GM23338 (cell line): ENCODE measurements around the gene HDAC11. TPM values are rescaled to one million over a fixed set of nuclear protein-coding genes. Genes with fewer than 3 reads are reported as not detected.

Experiments used
- ATAC-seq: fragments of 200-7000 bp; cut with Tn5 transposase; 3 replicates; pipeline ENCODE4 v1.9.1; 2020
- DNase-seq: peaks from one replicate; pipeline ENCODE4 v3.0.0-alpha.2; 2015; ENCODE audit warnings: low spot score
- H2AFZ ChIP-seq: fragments of 200-600 bp; sonication (generic); 2 replicates; pipeline ENCODE4 v1.8.0; 2016; ENCODE audit warnings: antibody characterized with exemption, mild to moderate bottlenecking, moderate library complexity
- H3F3A ChIP-seq: fragments of 200-600 bp; sonication (generic); replicated peaks from 2 replicates; pipeline ENCODE4 v1.8.0; 2017; ENCODE audit warnings: antibody characterized with exemption, mixed run types, low read depth
- H3K27ac ChIP-seq: fragments of 200-600 bp; sonication (generic); 2 replicates; pipeline ENCODE4 v1.6.1; 2016; ENCODE audit warnings: low read depth
- H3K27me3 ChIP-seq: fragments of 200-600 bp; sonication (generic); 2 replicates; pipeline ENCODE4 v1.8.0; 2016; ENCODE audit warnings: mild to moderate bottlenecking, mixed run types, moderate library complexity; ENCODE audit not compliant: insufficient read depth
- H3K36me3 ChIP-seq: fragments of 200-600 bp; sonication (generic); 2 replicates; pipeline ENCODE4 v1.8.0; 2016; ENCODE audit warnings: mild to moderate bottlenecking; ENCODE audit not compliant: insufficient read depth
- H3K4me1 ChIP-seq: fragments of 200-600 bp; sonication (generic); 2 replicates; pipeline ENCODE4 v1.8.0; 2016; ENCODE audit warnings: mild to moderate bottlenecking, moderate library complexity; ENCODE audit not compliant: insufficient read depth
- H3K4me2 ChIP-seq: fragments of 200-600 bp; sonication (generic); 2 replicates; pipeline ENCODE4 v1.7.1; 2017; ENCODE audit warnings: mixed run types
- H3K4me3 ChIP-seq: fragments of 200-600 bp; sonication (generic); 2 replicates; pipeline ENCODE4 v1.6.1; 2016; ENCODE audit warnings: mixed run types
- H3K79me2 ChIP-seq: fragments of 200-600 bp; sonication (generic); replicated peaks from 2 replicates; pipeline ENCODE4 v1.8.0; 2017; ENCODE audit warnings: mild to moderate bottlenecking; ENCODE audit not compliant: insufficient read depth
- H3K9me2 ChIP-seq: fragments of 200-600 bp; sonication (generic); 2 replicates; pipeline ENCODE4 v1.8.0; 2017; ENCODE audit not compliant: insufficient read depth
- H4K20me1 ChIP-seq: fragments of 200-600 bp; sonication (generic); replicated peaks from 2 replicates; pipeline ENCODE4 v1.8.0; 2017; ENCODE audit warnings: mild to moderate bottlenecking; ENCODE audit not compliant: insufficient read depth
- H3K27ac Mint-ChIP-seq: 2 replicates; pipeline ENCODE4 v1.8.0; 2020; ENCODE audit warnings: inconsistent platforms, mild to moderate bottlenecking, moderate library complexity, mixed read lengths
- H3K27me3 Mint-ChIP-seq: 3 replicates; pipeline ENCODE4 v1.8.0; 2022; ENCODE audit warnings: low read depth, mild to moderate bottlenecking, moderate library complexity, mixed read lengths, inconsistent platforms; ENCODE audit not compliant: insufficient read depth, poor library complexity
- H3K36me3 Mint-ChIP-seq: 3 replicates; pipeline ENCODE4 v1.8.0; 2021; ENCODE audit warnings: low read depth, mild to moderate bottlenecking, inconsistent platforms, moderate library complexity, mixed read lengths
- H3K4me1 Mint-ChIP-seq: 3 replicates; pipeline ENCODE4 v1.8.0; 2020; ENCODE audit warnings: mild to moderate bottlenecking, inconsistent platforms, mixed read lengths
- H3K4me3 Mint-ChIP-seq: 3 replicates; pipeline ENCODE4 v1.8.0; 2021; ENCODE audit warnings: moderate library complexity, mild to moderate bottlenecking, inconsistent platforms, mixed read lengths
- H3K9me3 Mint-ChIP-seq: 3 replicates; pipeline ENCODE4 v1.8.0; 2020; ENCODE audit warnings: moderate library complexity, mild to moderate bottlenecking, inconsistent platforms, mixed read lengths
- CREB1 ChIP-seq: fragments of 250-450 bp; sonication (Bioruptor Pico); IDR thresholded peaks from 2 replicates; pipeline ENCODE4 v1.5.0; 2020; ENCODE audit warnings: low read depth, mild to moderate bottlenecking, moderate library complexity
- CTCF ChIP-seq, 2 experiments: fragments of 200-600 bp in 1 of 2; sonication (generic) in 1 of 2; conservative IDR thresholded peaks; 2 replicates each; pipeline versions ENCODE4 v1.5.1 to v1.6.1; 2016 to 2017; ENCODE audit warnings: antibody characterized with exemption in 2 of 2, low read depth in 2 of 2, mild to moderate bottlenecking in 2 of 2, moderate library complexity in 1 of 2
- ETS1 ChIP-seq: IDR thresholded peaks from 2 replicates; pipeline ENCODE4 v1.6.1; 2016; ENCODE audit warnings: antibody characterized with exemption
- EZH2 ChIP-seq: fragments of 200-600 bp; sonication (generic); IDR thresholded peaks from one replicate; pipeline ENCODE4 v1.8.0; 2017; ENCODE audit warnings: antibody characterized with exemption, mild to moderate bottlenecking, low read depth; ENCODE audit not compliant: unreplicated experiment
- EZH2phosphoT487 ChIP-seq: fragments of 200-600 bp; sonication (generic); IDR thresholded peaks from one replicate; pipeline ENCODE4 v1.8.1; 2018; ENCODE audit warnings: antibody characterized with exemption; ENCODE audit not compliant: unreplicated experiment
- JUNB ChIP-seq: IDR thresholded peaks from one replicate; pipeline ENCODE4 v1.6.1; 2016; ENCODE audit warnings: antibody characterized with exemption; ENCODE audit not compliant: unreplicated experiment
- NANOG ChIP-seq: IDR thresholded peaks from 2 replicates; pipeline ENCODE4 v1.6.1; 2016; ENCODE audit warnings: antibody characterized with exemption, borderline replicate concordance
- POLR2AphosphoS5 ChIP-seq: IDR thresholded peaks from 2 replicates; pipeline ENCODE4 v1.6.1; 2016; ENCODE audit warnings: antibody characterized with exemption, low read depth
- STAT1 ChIP-seq: IDR thresholded peaks from one replicate; pipeline ENCODE4 v1.6.1; 2016; ENCODE audit warnings: antibody characterized with exemption; ENCODE audit not compliant: unreplicated experiment
- ZNF114 ChIP-seq: fragments of 250-450 bp; sonication (Bioruptor Pico); IDR thresholded peaks from 2 replicates; pipeline ENCODE4 v1.5.0; 2020; ENCODE audit warnings: mild to moderate bottlenecking, moderate library complexity
- ZNF331 ChIP-seq: fragments of 250-450 bp; sonication (Bioruptor Pico); IDR thresholded peaks from 2 replicates; pipeline ENCODE4 v1.5.0; 2020; ENCODE audit warnings: low read depth, mild to moderate bottlenecking, moderate library complexity
- polyA plus RNA-seq: library from polyadenylated mRNA; unstranded; fragments of >200 nt; fragmentation: Nextera tagmentation; extraction: Ambion mirVana; gene quantifications from 2 replicates; pipeline ENCODE4 v1.2.1, GENCODE V29; 2016
- total RNA-seq: library from RNA; depleted of rRNA; stranded (reverse); fragments of >200 nt; shearing (Covaris generic); gene quantifications from 2 replicates; pipeline ENCODE4 v1.2.3, GENCODE V29; 2014
- TF ChIP-seq, protein P1 (sequence below): fragments of 250-450 bp; sonication (Bioruptor Pico); IDR thresholded peaks from 2 replicates; pipeline ENCODE4 v1.5.0; 2020; ENCODE audit warnings: mild to moderate bottlenecking, moderate library complexity
- TF ChIP-seq, protein P2 (sequence below): IDR thresholded peaks from one replicate; pipeline ENCODE4 v1.6.1; 2018; ENCODE audit warnings: antibody characterized with exemption; ENCODE audit not compliant: unreplicated experiment

HDAC11 gene
- total and polyA plus RNA-seq, 2 experiments from 2014 or later: 5.4 to 15.8 TPM

DNA sequence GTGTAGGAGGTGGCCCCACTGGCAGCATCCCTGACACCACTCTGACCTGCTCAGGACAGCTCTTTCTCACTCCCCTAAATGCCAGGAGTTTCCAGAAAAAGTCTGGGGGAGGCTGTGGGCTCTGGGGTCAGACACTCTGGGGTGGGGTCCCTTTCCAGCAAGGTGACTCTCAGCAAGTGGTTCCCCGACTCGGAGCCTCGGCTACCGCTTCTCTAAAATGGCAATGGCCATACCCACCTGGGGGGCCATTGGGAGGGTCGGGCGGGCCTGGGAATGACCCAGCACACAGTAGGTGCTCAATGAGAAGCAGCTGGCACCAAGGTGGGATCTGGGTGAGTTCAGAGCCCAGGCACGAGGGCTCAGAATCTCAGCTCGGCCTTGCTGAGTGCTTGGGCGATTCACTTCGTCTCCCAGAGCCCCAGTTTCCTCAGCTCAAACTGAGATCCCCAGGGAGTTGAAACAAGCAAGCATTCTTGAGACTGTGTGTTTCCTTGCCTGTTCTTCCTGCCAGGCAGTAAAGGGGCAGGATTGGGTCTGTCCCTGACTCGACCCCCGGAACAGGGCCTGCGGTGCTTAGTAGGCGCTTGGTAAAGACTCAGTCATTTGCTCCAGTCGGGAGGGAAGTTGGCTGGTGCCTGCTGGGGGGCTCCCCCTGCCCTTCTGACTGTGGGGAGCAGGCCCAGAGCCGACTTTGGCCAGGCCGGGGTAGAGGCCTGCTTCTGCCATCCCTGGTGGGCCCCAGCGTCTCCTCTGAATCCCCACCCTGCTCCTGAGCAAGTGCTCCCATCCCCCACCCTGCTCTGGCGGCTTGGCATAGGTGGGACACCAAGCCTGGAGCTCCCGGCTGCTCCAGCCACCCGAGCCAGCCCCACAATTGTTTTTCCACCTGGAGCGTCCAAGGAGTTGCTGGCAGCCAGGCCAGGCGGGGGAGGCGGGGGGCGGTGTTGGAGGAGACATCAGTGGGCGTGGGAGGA, 36.0 kb downstream of the HDAC11 start:
- Histone ChIP-seq H3K27ac (no peak overlapping the region), H3K27me3 (no peaks in the 10 kb centered on the region), H4K20me1 (no peaks in the 10 kb centered on the region), H3K4me3 (no peak overlapping the region), H3K36me3 (no peaks in the 10 kb centered on the region), H3K4me2 (no peak overlapping the region), H3K4me1 (no peaks in the 10 kb centered on the region), H3F3A (no peaks in the 10 kb centered on the region), H3K79me2 (no peaks in the 10 kb centered on the region), H3K9me2 (no peaks in the 10 kb centered on the region), H2AFZ (no peak overlapping the region; the same call in 1 of the 2 replicates)
- no peak for ATAC-seq
- no peak for DNase-seq
- TF ChIP-seq ZNF114 (CRISPR knock-in tag) (no peak), STAT1 (no peak), ZNF331 (CRISPR knock-in tag) (no peak), JUNB (no peak), EZH2 (no peak), NANOG (no peak), EZH2phosphoT487 (no peak), POLR2AphosphoS5 (no peak), CTCF (conservative IDR thresholded peaks at IDR 0.05; ENCODE audit: low read depth in 2 of 2) (no peak), ETS1 (no peak), CREB1 (CRISPR knock-in tag) (no peak)
- TF ChIP-seq, protein P1, sequence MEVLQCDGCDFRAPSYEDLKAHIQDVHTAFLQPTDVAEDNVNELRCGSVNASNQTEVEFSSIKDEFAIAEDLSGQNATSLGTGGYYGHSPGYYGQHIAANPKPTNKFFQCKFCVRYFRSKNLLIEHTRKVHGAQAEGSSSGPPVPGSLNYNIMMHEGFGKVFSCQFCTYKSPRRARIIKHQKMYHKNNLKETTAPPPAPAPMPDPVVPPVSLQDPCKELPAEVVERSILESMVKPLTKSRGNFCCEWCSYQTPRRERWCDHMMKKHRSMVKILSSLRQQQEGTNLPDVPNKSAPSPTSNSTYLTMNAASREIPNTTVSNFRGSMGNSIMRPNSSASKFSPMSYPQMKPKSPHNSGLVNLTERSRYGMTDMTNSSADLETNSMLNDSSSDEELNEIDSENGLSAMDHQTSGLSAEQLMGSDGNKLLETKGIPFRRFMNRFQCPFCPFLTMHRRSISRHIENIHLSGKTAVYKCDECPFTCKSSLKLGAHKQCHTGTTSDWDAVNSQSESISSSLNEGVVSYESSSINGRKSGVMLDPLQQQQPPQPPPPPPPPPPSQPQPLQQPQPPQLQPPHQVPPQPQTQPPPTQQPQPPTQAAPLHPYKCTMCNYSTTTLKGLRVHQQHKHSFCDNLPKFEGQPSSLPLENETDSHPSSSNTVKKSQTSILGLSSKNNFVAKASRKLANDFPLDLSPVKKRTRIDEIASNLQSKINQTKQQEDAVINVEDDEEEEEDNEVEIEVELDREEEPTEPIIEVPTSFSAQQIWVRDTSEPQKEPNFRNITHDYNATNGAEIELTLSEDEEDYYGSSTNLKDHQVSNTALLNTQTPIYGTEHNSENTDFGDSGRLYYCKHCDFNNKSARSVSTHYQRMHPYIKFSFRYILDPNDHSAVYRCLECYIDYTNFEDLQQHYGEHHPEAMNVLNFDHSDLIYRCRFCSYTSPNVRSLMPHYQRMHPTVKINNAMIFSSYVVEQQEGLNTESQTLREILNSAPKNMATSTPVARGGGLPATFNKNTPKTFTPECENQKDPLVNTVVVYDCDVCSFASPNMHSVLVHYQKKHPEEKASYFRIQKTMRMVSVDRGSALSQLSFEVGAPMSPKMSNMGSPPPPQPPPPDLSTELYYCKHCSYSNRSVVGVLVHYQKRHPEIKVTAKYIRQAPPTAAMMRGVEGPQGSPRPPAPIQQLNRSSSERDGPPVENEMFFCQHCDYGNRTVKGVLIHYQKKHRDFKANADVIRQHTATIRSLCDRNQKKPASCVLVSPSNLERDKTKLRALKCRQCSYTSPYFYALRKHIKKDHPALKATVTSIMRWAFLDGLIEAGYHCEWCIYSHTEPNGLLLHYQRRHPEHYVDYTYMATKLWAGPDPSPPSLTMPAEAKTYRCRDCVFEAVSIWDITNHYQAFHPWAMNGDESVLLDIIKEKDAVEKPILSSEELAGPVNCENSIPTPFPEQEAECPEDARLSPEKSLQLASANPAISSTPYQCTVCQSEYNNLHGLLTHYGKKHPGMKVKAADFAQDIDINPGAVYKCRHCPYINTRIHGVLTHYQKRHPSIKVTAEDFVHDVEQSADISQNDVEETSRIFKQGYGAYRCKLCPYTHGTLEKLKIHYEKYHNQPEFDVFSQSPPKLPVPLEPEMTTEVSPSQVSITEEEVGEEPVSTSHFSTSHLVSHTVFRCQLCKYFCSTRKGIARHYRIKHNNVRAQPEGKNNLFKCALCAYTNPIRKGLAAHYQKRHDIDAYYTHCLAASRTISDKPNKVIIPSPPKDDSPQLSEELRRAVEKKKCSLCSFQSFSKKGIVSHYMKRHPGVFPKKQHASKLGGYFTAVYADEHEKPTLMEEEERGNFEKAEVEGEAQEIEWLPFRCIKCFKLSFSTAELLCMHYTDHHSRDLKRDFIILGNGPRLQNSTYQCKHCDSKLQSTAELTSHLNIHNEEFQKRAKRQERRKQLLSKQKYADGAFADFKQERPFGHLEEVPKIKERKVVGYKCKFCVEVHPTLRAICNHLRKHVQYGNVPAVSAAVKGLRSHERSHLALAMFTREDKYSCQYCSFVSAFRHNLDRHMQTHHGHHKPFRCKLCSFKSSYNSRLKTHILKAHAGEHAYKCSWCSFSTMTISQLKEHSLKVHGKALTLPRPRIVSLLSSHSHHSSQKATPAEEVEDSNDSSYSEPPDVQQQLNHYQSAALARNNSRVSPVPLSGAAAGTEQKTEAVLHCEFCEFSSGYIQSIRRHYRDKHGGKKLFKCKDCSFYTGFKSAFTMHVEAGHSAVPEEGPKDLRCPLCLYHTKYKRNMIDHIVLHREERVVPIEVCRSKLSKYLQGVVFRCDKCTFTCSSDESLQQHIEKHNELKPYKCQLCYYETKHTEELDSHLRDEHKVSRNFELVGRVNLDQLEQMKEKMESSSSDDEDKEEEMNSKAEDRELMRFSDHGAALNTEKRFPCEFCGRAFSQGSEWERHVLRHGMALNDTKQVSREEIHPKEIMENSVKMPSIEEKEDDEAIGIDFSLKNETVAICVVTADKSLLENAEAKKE (CRISPR knock-in tag): no peak
- TF ChIP-seq, protein P2, sequence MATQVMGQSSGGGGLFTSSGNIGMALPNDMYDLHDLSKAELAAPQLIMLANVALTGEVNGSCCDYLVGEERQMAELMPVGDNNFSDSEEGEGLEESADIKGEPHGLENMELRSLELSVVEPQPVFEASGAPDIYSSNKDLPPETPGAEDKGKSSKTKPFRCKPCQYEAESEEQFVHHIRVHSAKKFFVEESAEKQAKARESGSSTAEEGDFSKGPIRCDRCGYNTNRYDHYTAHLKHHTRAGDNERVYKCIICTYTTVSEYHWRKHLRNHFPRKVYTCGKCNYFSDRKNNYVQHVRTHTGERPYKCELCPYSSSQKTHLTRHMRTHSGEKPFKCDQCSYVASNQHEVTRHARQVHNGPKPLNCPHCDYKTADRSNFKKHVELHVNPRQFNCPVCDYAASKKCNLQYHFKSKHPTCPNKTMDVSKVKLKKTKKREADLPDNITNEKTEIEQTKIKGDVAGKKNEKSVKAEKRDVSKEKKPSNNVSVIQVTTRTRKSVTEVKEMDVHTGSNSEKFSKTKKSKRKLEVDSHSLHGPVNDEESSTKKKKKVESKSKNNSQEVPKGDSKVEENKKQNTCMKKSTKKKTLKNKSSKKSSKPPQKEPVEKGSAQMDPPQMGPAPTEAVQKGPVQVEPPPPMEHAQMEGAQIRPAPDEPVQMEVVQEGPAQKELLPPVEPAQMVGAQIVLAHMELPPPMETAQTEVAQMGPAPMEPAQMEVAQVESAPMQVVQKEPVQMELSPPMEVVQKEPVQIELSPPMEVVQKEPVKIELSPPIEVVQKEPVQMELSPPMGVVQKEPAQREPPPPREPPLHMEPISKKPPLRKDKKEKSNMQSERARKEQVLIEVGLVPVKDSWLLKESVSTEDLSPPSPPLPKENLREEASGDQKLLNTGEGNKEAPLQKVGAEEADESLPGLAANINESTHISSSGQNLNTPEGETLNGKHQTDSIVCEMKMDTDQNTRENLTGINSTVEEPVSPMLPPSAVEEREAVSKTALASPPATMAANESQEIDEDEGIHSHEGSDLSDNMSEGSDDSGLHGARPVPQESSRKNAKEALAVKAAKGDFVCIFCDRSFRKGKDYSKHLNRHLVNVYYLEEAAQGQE: no peak
- H3K4me1 Mint-ChIP-seq: no peaks in the 10 kb centered on the region; the same call in 2 of the 3 replicates
- no peaks in the 10 kb centered on the region; the same call in 2 of the 3 replicates for H3K9me3 Mint-ChIP-seq
- no peaks in the 10 kb centered on the region; the same call in 2 of the 3 replicates for H3K36me3 Mint-ChIP-seq
- H3K27me3 Mint-ChIP-seq: peaks cover 14% of the 10 kb centered on the region
- no peak overlapping the region for H3K4me3 Mint-ChIP-seq
- no peak overlapping the region for H3K27ac Mint-ChIP-seq
